ENCODE results near the gene TOX2.

TOX2 gene, protein sequence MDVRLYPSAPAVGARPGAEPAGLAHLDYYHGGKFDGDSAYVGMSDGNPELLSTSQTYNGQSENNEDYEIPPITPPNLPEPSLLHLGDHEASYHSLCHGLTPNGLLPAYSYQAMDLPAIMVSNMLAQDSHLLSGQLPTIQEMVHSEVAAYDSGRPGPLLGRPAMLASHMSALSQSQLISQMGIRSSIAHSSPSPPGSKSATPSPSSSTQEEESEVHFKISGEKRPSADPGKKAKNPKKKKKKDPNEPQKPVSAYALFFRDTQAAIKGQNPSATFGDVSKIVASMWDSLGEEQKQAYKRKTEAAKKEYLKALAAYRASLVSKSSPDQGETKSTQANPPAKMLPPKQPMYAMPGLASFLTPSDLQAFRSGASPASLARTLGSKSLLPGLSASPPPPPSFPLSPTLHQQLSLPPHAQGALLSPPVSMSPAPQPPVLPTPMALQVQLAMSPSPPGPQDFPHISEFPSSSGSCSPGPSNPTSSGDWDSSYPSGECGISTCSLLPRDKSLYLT

DNA sequence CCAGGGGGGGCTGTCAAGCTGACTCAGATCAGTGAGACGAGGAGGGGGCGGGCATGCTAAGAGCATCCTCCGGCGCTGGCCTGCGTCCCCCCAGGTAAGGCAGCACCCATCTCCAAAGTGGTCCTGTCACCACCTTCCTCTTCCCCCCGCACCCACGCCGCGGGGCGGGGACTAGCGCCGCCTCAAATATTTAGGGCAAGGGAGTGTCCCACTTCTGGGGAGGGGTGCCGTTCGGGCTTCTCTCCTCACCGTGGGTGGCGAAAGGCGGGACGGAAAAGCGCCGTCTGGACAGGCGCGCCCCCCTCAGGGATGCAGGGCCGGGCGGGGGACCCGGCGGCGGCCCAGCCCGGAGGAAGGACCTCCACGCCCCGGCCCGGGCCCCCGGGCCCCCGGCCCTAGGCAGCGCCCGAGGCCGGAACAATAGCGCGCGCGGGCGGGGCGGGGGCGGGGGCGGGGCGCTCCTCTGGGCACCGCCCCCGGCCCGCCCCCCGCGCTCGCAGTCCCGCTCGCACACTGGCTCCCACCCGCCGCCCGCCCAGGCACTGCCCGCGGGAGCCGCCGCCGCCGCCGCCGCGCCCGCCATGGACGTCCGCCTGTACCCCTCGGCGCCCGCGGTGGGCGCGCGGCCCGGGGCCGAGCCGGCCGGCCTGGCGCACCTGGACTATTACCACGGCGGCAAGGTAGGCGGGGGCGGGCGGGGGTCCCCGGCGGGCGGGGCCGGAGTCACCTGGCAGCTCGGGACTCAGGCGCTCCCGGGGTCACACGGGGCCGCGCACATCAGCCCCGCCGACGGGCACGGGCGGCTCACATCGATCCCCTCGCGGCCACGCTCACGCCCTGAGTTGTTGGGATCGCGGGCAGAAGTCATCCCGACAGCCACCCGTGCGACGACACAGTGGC lies at the start of gene TOX2:
Gene TOX2, plus strand, starts transcription at position 542 of the 900 bp plus-strand sequence. Its CDS starts 40 bp downstream, at position 582.
- peak; percentile 47 for DNase-seq

DNA sequence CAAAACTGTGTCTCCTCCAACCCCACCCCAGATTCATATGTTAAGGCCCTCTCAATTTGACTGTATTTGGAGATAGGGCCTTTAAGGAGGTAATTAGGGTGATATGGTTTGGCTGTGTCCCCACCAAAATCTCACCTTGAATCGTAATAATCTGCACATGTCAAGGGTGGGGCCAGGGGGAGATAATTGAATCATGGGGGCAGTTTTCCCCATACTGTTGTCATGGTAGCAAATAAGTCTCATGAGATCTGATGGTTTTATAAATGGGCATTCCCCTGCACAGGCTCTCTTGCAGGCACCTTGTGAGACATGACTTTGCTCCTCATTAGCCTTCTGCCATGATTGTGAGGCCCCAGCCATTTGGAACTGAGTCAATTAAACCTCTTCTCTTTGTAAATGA lies 46.6 kb upstream of the TOX2 start:
- DNase-seq: no peak

DNA sequence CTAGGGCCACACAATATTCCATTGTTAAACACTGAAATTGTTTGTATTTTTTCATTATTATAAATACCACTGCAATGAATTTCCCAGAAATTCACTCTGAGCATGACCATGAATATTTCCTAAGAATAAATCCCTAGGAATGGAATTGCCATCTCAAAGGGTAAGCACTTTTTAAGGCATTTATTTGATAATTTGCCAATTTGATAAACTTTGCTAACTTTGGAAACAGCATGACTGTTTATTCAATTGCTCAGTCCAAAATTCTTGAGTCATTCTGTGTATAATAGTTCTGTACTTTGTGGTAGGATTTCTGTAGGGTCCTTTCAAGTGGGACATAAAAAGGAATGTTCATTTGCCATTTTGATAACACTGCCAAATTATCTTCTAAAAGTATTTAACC lies 44.2 kb upstream of the TOX2 start:
- DNase-seq: no peak

DNA sequence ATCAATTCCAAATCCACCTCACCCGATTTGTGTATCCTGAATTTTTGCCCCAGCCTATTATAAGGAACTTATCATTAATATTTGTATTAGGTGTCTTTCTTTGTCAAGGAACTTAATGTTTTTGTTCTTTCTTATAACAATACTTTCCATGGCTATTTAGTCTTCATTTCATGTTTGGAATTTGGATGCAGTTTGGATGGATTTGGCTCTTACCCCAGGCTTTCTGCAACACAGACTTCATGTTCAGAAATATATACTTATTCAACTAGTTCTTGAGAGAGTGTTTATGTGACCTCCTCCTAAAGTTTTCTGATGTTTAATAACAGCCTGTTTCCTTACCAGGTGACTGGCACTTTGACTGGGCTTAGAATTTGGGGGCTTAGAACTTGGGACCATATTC lies 35.9 kb upstream of the TOX2 start:
- no peak for DNase-seq

DNA sequence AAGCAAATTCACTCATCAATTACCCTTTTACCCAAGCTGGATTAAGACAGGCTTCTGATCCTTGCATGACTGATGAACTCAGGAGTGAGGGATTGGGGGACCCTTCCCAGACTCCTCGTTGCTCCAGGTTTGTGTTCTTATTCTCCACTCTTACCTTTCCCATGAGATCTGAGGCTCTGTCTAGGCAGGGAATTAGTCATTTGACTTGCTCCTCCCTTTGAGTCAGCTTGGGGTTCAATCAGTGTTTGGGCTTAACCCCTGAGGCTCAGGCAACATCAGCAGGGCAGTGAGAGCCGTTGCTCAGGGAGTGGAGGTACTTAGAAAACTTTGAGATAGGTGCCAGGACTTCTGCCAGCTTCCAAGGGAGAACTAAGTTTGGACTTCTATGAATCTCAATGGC lies 20.7 kb upstream of the TOX2 start:
- DNase-seq: no peak

DNA sequence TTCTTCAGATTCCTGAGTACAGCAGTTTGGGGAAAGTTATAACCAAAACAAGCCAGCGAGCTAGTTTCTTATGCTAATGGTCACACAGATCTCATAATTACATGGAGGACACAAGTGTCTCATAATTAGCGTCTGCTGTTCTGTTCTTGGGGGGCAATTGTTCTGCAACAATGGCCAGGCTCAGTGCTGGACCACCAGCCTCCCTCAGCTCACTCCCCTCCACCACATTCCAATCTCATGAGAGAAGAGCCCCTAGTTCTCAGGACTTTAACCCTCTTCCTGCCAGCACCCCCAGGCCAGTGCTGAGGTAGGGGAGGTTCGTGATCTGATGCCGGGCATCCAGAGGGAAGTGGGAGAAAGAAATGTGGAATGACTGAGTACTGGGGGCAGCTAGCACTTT lies 20.2 kb upstream of the TOX2 start:
- no peak for DNase-seq

DNA sequence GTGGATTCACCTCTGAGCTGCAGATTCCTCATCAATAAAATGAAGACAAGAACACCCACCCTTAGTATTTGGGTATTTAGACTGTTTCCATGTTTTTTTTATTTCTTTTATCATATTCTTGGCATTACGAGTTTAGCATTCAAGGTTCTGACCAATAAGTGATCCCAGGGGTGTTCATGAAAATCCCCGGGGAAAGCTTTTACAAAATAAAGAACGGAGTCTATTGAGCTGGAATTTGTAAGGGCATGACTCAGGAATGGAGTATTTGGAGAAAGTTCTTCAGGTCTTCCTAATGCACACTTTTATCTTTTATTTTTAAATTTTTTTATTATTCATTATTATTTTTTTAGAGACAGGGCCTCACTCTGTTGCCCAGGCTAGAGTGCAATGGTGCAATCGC lies 19.4 kb upstream of the TOX2 start:
- DNase-seq: no peak

DNA sequence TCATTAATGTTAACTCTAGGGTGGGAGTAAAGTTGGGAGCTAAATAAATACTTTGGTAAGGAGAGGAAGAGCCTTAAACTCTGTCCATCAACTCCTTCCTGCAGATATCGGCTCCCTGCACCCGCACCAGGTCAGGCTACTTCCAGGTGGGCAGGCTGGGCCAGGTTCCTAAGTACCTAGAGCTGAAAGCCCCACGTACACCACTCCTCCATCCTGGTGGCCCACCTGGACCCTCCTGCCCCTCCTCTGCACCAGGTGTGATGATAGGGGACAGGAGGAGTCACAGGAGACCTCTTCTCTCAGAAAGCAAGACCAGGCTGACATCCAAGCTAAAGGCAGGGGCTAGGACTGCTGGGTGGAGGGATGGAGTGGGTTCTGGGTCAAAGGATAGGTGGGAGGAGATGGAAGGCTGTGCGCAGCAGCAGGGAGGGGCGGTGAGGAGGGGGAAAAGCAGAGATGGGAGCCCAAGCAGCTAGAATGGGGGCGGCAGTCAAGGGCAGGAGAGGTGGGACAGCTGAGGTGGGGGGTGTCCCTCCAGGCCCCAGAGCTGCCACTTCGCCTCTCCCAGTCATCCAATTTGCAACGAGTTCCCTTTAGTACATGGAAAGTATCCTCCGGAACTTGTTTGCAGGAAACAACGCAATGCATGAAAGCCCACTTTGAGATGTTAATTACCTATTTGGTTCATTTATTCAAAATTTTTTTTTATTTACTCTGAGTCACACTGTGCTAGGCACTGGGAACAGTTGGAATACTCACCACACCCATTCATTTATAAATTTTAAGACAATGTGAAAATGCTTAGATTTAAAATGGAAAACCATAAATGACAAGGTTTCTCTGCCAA lies 15.2 kb upstream of the TOX2 start:
- no peak for DNase-seq

DNA sequence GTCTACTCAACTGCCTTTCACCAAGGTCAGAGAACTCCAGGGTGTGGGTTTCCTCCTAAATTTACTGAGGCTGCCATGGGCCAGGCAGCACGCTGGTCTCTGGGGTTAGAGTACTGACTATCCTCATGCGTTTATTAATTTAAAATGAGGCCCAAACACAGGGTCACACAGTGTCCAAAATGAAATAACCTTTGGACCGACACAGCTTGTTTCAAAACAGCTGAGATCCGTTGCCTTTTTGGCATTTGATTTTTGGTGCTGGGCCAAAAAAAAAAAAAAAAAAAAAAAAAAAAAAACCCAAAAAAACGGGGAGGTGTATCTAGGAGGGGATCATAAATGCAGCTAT lies 14.6 kb upstream of the TOX2 start:
- no peak for DNase-seq

DNA sequence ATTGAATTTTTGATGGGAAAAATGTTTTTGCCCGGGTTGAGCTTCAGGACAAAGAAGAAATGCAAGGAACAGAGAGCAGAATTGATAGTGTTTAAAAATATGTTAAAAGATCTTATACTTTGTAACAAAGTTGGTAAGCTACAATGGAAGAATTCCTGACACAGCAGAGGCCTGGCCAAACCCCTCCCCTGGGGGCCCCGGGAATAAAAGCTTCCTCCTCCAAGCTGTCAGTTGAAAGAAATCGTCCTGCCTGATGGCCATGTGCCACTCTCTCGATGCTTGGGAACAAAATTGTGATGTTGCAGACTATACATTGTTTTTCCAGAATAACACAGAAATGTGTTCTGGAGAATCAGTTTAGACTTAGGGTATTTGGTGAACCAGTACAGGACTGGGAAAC lies 14.2 kb upstream of the TOX2 start:
- no peak for DNase-seq

DNA sequence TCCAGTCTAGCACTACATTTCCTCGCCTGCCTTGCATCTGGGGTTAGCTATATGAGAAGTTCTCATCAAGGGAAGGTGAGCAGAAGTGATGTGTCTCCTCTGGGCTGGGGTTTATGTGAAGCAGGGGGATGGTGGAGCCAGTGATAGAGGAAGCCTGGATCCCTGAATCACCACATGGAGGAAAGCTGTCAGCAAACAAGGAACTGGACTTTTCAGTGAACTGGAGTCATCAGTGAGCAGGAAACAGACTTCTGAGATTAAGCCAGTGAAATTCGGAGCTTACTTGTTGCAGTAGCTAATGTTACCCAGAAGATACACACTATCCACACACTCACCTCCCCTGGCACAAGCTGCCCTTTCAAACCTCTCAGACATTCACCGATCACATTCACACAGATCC lies 13.4 kb upstream of the TOX2 start:
- no peak for DNase-seq

DNA sequence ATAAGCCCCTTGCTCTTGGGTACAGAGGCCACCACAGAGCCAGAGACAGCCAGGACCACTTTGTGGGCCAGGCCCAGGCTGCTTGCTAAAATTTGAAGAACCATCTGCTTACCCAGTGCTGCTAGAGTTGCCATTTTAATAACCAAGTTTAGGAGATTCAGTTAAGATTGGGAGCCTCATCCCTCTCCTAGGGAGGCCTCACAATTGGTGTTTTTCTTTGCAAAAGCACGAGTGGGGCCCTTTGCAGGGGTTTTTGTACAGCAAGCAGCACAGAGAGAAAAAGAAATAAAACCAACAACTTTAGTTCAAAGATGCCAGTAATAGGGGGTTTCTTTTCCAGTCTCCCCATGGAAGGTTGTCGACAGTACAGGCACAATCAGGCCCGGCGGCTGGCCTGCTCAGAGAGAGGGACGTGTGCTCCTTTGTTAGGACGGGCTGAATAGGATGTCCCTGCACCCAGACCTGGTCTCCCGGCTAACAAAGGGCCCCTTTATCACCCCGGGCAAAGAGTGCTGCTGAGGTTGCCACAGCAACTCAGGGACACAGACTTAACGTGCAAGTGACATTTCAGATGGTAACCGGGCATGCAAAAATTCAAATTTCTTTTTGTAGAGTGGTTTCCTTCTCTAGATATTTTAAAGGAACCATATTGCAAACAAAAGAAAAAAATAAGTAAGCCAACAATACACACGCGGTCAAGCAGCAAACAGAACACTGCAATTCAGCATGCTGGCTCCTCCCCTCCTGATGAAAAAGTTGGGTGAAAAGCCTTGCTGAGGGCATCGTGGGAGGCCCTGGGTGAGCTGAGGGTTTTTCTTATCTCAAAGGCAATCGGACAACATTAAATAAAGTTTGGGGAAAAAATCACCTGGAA lies 10.5 kb upstream of the TOX2 start:
- DNase-seq: no peak

DNA sequence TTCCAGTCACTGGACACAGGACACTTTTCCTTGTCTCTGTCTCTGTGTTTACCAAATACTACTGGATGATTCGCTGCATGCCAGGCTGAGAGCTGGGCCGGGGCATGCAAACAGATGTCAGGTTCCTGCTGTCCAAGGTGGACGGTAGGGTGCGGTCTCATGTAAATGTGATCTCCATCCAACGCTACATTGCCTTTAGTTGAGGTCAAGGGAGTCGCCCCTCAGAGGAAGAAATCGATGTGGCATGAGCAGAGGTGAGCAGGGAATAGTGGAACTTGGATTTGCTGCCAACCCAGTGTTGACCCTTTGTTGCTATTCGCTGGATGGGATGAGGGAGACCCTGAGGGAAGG lies 9.8 kb upstream of the TOX2 start:
- no peak for DNase-seq

DNA sequence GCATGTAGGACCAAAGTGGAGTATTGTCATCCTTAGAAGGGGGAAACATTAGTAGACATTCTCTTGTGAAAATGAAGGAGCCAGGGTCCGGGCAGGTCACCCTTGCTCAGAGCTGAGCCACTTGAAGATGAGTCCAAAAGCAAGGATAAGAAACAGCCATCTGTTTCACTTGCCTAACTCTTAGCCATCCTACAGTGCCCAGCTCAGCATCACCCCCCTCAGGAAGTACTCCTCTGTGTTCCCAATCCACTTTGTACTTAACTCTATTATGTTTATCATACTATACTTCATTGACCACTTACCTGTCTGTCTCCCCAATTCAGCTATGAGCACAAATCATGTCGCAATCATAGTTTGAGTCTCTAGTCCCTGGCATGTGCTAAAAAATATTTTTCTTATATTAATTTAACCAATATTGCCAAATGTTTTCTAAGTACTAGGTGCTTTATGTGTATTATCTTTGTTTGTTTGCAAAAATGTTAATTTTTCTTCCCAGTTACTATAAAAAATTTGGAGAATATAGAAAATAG lies 8.1 kb upstream of the TOX2 start:
- DNase-seq: no peak

DNA sequence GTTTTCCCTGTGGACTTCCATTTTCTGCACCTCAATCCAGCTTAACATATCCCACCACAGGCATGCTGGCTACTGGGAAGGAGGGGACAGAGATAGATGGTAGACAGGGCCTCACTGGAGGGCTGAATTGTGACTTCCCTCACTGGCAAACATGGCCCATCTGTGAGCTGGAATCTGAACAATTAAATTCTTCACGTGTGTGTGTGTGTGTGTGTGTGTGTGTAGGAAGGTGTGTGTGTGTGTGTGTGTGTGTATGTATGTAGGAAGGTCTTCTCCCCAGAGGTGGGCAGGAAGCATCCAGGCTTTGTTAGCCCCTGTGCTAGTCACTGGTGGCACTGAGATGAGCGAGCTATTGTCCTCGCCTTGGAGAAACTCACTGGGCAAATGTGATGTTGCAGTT lies 5.4 kb upstream of the TOX2 start:
- DNase-seq: no peak

DNA sequence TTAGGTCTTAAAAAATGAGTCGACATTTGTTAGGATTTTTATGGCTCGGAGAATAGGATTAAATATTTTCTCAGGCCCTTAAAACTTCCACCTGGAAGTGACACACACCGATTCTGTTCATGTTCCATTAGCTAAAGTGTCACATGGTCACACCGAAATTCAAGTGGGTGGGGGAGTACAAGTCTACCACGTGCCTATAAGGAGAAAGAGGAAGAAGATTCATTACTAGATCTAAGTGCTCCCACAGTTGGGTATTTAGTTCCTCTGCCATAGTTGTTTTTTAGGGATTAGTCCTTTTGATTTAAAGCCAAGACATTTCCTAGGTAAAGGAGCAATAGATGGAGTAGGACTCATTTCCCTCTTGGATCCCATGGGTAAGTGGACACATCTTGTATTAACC lies 4.9 kb upstream of the TOX2 start:
- no peak for DNase-seq

DNA sequence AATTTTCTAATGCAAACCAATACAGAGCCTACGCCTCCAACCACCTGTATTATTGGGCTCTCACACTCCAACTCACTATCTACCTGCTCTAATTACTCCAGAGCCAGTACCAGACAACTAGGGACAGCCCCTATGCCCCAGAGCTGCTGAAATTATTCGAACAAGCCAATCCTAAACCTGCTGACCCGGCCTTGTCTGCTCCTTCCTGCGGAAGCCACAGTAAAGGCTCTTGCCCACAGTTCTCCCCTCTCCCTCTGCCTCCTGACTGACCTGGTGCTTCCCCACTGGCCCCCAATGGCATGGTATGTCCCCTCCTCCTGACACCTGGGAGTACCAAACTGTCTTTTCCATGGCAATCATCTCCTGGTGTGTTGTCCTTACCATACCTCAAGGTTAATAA lies 4.1 kb upstream of the TOX2 start:
- DNase-seq: no peak

DNA sequence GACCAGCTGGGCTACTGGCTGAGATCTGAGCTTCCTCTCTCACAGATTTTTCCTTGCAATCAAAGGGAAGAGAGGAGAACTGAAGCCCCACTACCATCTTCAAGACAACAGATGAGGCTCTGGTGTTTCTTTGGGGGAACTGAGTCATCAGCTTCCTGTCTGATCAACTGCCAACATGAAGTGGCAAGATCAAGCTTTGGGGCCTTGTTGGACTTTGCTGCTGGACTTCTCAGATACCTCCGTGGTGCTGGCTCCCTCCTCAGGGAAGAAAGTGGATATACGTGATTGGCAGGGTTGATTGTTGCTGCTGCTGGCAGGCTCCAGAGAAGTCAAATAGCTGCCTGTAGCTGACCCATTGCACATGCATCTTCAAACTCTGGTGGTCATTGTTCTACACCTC lies 3.6 kb upstream of the TOX2 start:
- no peak for DNase-seq

DNA sequence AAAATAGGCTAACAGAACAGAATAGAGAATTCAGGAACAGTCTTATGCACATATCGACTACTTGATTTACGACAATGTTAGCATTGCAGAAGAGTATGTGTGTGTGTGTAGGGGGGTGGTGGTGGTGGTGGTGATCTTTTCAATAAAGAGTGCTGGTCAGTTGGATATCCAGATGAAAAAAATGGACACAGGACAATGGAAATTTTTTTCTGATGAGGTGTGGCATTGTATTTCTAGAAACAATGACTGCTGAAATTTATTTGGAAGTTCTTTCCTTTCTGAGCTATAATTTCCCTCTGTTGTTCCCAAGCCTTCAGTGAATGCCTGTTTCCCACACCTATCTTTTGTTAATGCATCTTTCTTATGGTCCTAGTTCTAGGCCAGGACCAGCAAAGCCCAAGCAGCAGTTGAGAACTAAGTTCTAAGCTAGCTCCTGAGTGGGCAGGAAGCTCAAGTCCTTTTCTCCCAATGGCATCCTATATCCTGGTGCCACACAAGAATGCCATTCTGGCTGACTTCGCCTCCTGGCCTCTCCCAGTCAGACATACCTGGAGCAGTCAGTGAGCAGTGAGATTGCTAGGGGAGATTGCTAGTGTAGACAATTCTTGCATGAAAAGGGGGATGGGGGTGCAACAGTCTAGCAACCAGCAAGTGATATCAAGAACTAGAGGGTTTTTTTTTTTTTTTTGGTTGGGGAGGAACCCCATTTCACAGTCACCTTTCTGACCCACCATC lies 1.2 kb upstream of the TOX2 start:
- DNase-seq: no peak

DNA sequence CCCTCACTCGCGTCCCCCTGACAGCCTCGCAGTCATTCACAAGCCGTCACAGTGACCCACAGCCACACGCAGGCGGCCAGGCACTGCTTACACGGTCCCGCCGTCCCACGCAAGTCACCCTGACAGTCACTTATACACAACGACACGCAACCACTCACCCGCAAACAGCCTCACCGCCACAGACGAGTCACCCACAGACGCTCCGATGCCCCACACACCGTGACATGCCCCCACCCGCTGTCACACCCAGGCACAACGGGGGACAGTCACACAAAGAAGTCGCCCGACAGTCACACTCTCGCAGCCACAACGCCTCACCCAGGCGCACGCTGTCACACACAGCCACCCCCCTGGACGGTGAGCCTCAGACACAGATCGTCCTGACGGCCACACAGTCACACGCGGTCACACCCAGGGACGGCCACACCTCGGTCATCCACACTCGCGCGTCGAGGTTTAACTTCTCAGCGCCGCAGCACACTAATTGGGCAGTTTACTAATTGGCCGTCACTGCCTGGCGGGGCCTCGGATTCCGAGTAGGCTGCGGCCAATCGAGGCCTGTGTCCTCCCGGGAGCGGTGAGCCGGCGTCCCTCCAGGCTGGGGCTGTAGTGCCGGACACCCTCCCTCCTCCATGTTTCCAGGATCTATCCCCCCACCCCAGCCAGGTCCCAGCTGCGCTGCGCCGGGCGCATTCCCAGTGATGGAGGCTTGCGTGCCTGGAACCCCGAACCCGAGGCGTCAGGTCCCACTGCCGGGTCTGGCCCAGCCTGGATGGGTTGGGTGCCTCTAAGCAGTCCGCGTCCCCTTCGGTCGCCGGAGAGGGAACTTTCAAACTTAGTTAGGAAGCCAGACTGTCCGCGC lies 790 bp downstream of the TOX2 start:
- DNase-seq: peak; percentile 21

All from stimulated activated CD4-positive, alpha-beta T cell treated with anti-CD3 and anti-CD28 coated beads, Interleukin-12 subunit alpha, Interleukin-12 subunit beta, amount 100 ng/mL, for 4 hours (primary cell).